GM18508 (cell line): ENCODE measurements around the gene SDR42E1.
"Not testable (repeated sequence)": the region's sequence is repeated elsewhere in the genome, so short reads cannot be mapped to it uniquely, and the experiment has no call there.

Experiments
- ATAC-seq: cut with Tn5 transposase; IDR thresholded peaks from one replicate; pipeline ENCODE4 v1.9.1; 2021; ENCODE audit warnings: moderate number of reproducible peaks; ENCODE audit not compliant: insufficient read depth, unreplicated experiment

The SDR42E1 gene

DNA sequence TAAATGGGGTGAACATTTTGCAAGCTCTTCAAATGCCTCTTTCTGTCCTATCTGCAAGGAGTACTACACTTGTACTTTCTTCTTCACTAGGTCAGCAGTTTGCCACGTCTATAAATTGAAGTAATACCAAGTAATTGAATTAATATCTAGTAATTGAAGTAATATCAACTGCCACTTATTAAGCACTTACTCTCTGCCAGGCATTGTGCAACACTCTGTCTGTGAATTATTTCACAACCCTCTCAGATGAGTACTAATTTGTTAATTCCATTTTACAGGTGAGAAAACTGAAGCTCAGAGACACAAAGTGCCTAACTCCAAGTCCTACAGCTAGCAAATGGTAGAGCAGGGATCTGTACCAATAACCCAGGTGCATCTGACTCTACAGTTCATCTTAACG is 4.1 kb downstream of the SDR42E1 start:
- no peak for ATAC-seq

GRCh38 chr16:82006036-82006435 is 5.2 kb downstream of the SDR42E1 start:
- ATAC-seq: no peak

GRCh38 chr16:82005027-82005830 is 6.0 kb downstream of the SDR42E1 start:
- ATAC-seq: no peak

- no peak for ATAC-seq
Measured at GRCh38 chr16:82004601-82005000, 6.7 kb downstream of the SDR42E1 start.

GRCh38 chr16:82002831-82003230 is 8.4 kb downstream of the SDR42E1 start:
- ATAC-seq: no peak

GRCh38 chr16:81997738-81998137 is 13.5 kb downstream of the SDR42E1 start:
- ATAC-seq: no peak

GRCh38 chr16:81996664-81997509 is 14.4 kb downstream of the SDR42E1 start:
- ATAC-seq: no peak

DNA sequence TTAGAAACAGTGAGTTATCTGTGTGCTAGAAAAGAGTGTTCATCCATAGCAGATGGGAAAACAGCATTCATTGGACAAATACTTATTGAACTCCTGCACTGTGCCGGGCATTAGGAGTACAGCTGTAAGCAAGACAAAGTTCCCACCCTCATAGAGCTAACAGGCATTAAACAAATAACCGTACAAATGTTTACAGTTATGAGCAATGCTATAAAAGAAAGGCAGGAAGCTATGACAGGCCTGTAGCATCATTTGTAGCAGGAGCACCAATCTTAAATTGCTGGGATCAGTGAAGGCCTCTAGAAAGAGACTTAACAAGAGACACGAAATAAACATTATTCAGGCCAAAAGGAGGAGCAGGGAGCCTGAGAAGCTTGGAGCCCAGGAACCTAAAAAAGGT is 15.6 kb downstream of the SDR42E1 start:
- ATAC-seq: no peak

- ATAC-seq: no peak
Measured at GRCh38 chr16:81994485-81994884, 16.8 kb downstream of the SDR42E1 start.

- ATAC-seq: no peak
Measured at GRCh38 chr16:81992859-81993258, 18.4 kb downstream of the SDR42E1 start.

DNA sequence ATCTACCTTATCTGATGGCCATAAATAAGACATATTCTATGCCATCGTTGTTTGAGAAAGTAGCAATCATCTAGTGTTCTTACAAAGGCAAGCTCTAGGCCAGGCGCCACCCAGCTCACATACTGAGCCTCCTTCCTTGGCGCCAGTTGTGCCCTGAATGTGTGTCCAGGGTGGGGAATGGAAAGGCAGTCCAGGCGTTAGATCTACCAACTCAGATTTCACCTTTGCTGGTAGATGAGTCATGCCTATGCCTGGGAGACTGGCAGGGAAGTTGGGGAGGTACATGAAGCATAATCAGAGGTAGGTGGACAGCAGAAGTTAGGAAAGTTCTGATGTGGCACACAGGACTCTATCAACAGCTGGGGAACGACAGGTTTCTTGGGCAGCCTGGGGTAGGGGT is 23.6 kb downstream of the SDR42E1 start:
- ATAC-seq: no peak

- no peak for ATAC-seq
Measured at GRCh38 chr16:81987121-81987520, 24.1 kb downstream of the SDR42E1 start.

DNA sequence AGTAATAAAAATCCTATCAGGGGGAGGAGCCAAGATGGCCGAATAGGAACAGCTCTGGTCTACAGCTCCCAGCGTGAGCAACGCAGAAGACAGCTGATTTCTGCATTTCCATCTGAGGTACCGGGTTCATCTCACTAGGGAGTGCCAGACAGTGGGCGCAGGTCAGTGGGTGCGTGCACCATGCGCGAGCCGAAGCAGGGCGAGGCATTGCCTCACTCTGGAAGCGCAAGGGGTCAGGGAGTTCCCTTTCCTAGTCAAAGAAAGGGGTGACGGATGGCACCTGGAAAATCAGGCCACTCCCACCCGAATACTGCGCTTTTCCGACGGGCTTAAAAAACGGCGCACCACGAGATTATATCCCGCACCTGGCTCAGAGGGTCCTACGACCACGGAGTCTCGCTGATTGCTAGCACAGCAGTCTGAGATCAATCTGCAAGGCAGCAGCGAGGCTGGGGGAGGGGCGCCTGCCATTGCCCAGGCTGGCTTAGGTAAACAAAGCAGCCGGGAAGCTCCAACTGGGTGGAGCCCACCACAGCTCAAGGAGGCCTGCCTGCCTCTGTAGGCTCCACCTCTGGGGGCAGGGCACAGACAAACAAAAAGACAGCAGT is 33.8 kb downstream of the SDR42E1 start:
- ATAC-seq: not testable (repeated sequence)

DNA sequence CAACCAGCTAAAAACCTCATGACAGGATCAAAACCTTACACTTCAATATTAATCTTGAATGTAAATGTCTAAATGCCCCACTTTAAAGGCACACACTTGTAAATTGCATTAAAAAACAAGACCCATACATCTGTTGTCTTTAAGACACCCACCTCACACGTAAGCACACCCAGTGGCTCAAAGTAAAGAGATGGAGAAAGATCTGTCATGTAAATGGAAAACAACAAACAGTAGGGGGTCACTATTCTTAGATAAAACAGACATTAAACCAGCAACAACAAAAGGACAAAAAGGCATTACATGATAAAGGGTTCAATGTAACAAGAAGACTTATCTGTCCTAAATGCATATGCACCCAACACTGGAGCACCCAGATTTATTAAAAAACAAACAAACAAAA is 35.6 kb downstream of the SDR42E1 start:
- ATAC-seq: no peak

DNA sequence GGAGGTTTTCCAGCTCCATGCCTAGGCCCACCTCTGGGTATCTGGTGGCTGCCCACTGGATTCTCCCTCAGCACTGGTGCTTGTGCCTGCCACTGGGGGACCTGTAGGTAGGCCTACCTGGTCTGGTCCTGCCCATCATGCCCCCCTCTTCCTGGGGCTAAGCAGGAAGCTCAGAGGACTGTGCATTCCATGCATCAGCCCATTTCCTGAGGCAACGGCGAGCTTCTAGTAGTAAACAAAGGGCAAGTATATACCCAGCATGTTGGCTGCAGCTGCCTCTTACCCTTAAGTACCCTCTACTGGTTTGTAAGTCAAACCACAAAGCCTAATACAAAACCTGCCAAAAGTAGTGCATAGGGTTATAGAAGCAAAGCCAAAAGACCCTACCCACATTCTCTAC is 37.5 kb downstream of the SDR42E1 start:
- no peak for ATAC-seq

DNA sequence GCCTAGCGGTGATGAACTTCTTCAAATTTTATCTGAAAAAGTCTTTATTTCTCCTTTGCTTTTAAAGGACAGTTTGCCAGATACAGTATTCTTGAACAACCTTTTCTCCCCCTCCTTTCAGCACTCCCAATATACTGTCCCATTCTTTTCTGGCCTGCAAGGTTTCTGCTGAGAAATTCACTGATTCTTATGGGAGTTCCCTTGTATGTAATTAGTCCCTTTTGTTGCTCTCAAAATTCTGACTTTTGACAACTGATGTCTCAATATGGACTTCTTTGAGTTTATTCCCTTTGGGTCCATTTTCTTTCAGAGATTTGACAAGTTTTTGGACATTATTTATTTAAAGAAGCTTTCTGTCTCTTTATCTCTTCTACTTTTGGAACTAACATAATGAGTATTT is 39.4 kb downstream of the SDR42E1 start:
- ATAC-seq: no peak

- no peak for ATAC-seq
Measured at GRCh38 chr16:81967358-81967757, 43.9 kb downstream of the SDR42E1 start.

DNA sequence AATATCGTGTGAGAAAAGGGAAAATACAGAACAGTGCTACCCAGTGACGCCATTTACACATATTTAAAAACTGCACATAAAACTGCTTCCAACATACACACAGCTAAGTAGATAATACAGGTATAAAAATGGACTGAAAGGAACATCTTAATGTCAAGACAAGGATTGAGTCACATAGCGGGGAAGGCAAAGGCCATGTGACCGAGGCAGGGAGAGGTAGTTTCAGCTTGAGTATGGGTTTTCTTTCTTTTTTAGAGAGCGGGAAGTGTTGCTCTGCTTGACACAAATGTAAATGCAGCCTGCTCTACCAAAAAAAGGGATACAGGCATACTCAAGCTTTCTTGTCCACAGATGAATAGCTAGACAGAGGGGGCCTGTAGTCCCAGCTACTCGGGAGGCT is 46.5 kb downstream of the SDR42E1 start:
- no peak for ATAC-seq

DNA sequence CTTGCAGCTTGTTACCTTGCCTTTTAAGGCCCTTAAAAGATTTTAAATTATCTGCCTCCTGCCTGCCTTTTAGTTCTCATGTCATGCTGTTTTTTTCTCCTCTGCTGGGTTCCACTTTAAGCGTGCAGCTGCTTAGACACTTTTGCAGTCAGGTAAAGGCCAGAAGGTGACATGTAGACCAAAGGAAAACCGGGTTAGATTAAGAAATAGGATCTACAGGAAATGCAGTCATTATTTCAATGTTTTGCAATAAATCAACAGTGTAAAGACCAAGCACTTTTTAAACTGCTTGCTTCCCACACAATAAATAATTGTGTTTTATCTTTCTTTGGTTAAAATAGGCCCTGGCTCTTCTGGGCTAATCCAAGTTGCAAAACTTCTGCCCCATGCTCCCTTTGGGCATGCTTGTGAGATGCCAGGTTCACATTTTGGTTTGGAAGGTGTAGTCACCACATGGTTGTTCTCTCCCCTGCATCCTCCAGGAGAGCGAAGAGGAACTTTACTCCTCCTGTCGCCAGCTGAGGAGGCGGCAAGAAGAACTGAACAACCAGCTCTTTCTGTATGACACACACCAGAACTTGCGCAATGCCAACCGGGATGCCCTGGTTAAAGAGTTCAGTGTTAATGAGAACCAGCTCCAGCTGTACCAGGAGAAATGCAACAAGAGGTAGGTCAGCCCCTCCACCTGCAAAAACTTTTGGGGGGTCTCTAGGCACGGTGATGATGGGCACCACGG is 54.9 kb downstream of the SDR42E1 start:
- no peak for ATAC-seq

- ATAC-seq: no peak
Measured at GRCh38 chr16:81951564-81951963, 59.7 kb downstream of the SDR42E1 start.
